Neural crest cell (in vitro differentiated cells): ENCODE measurements around the gene ENTPD1. TPM values are rescaled to one million over a fixed set of nuclear protein-coding genes. Genes with fewer than 3 reads are reported as not detected.
"Not testable (repeated sequence)": the region's sequence is repeated elsewhere in the genome, so short reads cannot be mapped to it uniquely, and the experiment has no call there.

Experiments used
- DNase-seq: peaks from one replicate; pipeline ENCODE4 v3.0.0; 2021; ENCODE audit warnings: low read depth, mixed read lengths, low spot score
- H3K27ac Mint-ChIP-seq: one replicate; pipeline ENCODE4 v1.8.0; 2021; ENCODE audit warnings: mild to moderate bottlenecking, mixed read lengths; ENCODE audit not compliant: unreplicated experiment
- H3K27me3 Mint-ChIP-seq: 2 replicates; pipeline ENCODE4 v1.8.0; 2021; ENCODE audit warnings: low read depth, mild to moderate bottlenecking, mixed read lengths
- H3K36me3 Mint-ChIP-seq: 2 replicates; pipeline ENCODE4 v1.8.0; 2021; ENCODE audit warnings: low read depth, mild to moderate bottlenecking, mixed read lengths
- H3K4me1 Mint-ChIP-seq: 2 replicates; pipeline ENCODE4 v1.8.0; 2021; ENCODE audit warnings: mixed read lengths
- H3K4me3 Mint-ChIP-seq: one replicate; pipeline ENCODE4 v1.8.0; 2021; ENCODE audit warnings: mild to moderate bottlenecking, mixed read lengths
- H3K9me3 Mint-ChIP-seq: 2 replicates; pipeline ENCODE4 v1.8.0; 2021; ENCODE audit warnings: mixed read lengths
- CTCF ChIP-seq: fragments of 200-600 bp; sonication (generic); conservative IDR thresholded peaks from 2 replicates; pipeline ENCODE4 v1.5.0; 2021; ENCODE audit warnings: antibody characterized with exemption, mild to moderate bottlenecking
- total RNA-seq: library from RNA; stranded (reverse); gene quantifications from 2 replicates; pipeline ENCODE4 v1.2.1, GENCODE V29; 2021

Gene ENTPD1
- total RNA-seq, 1 donor from 2014 or later, result 0.37 TPM

- Mint-ChIP-seq H3K4me1 (peaks cover 3% of the 10 kb centered on the region), H3K27ac (no peak overlapping the region), H3K27me3 (no peaks in the 10 kb centered on the region), H3K9me3 (peaks cover 16% of the 10 kb centered on the region), H3K36me3 (peaks cover 4% of the 10 kb centered on the region), H3K4me3 (no peak overlapping the region)
- DNase-seq, result no peak
- no peak for TF ChIP-seq CTCF
These were observed 42.3 kb downstream of the ENTPD1 start for GRCh38 chr10:95798096-95798855.

GRCh38 chr10:95800286-95800685 is 44.3 kb downstream of the ENTPD1 start:
- not testable (repeated sequence) for H3K27ac Mint-ChIP-seq, H3K4me1 Mint-ChIP-seq, H3K4me3 Mint-ChIP-seq, H3K36me3 Mint-ChIP-seq, H3K27me3 Mint-ChIP-seq, DNase-seq
- H3K9me3 Mint-ChIP-seq, result peaks cover 16% of the 10 kb centered on the region

- not testable (repeated sequence) for DNase-seq, H3K4me3 Mint-ChIP-seq, H3K4me1 Mint-ChIP-seq, H3K27ac Mint-ChIP-seq, H3K36me3 Mint-ChIP-seq
- H3K9me3 Mint-ChIP-seq, result peaks cover 10% of the 10 kb centered on the region
- peaks cover 12% of the 10 kb centered on the region for H3K27me3 Mint-ChIP-seq
These were observed 50.9 kb downstream of the ENTPD1 start for GRCh38 chr10:95806687-95807380.

- not testable (repeated sequence) for H3K36me3 Mint-ChIP-seq, H3K4me3 Mint-ChIP-seq, DNase-seq, H3K9me3 Mint-ChIP-seq, H3K27ac Mint-ChIP-seq, H3K4me1 Mint-ChIP-seq
- H3K27me3 Mint-ChIP-seq, result peaks cover 12% of the 10 kb centered on the region
These were observed 52.8 kb downstream of the ENTPD1 start for GRCh38 chr10:95808705-95809308.

GRCh38 chr10:95809370-95810197 is 53.6 kb downstream of the ENTPD1 start:
- H3K9me3 Mint-ChIP-seq, result peaks cover 12% of the 10 kb centered on the region

More at GRCh38 chr10:95809370-95810197, 53.6 kb downstream of the ENTPD1 start:
- Mint-ChIP-seq H3K4me1 (peaks cover 14% of the 10 kb centered on the region), H3K27ac (no peak overlapping the region), H3K27me3 (peaks cover 12% of the 10 kb centered on the region), H3K4me3 (no peak overlapping the region), H3K36me3 (peaks cover 13% of the 10 kb centered on the region)
- no peak for TF ChIP-seq CTCF
- DNase-seq, result no peak
